GM23338 (cell line): ENCODE data around the gene AQP5. TPM values are rescaled to one million over a fixed set of nuclear protein-coding genes. Genes with fewer than 3 reads are reported as not detected.

ENCODE experiments used
- ATAC-seq: fragments of 200-7000 bp; cut with Tn5 transposase; 3 replicates; pipeline ENCODE4 v1.9.1; 2020
- DNase-seq: peaks from one replicate; pipeline ENCODE4 v3.0.0-alpha.2; 2015; ENCODE audit warnings: low spot score
- H2AFZ ChIP-seq: fragments of 200-600 bp; sonication (generic); 2 replicates; pipeline ENCODE4 v1.8.0; 2016; ENCODE audit warnings: antibody characterized with exemption, mild to moderate bottlenecking, moderate library complexity
- H3F3A ChIP-seq: fragments of 200-600 bp; sonication (generic); replicated peaks from 2 replicates; pipeline ENCODE4 v1.8.0; 2017; ENCODE audit warnings: antibody characterized with exemption, mixed run types, low read depth
- H3K27ac ChIP-seq: fragments of 200-600 bp; sonication (generic); 2 replicates; pipeline ENCODE4 v1.6.1; 2016; ENCODE audit warnings: low read depth
- H3K27me3 ChIP-seq: fragments of 200-600 bp; sonication (generic); 2 replicates; pipeline ENCODE4 v1.8.0; 2016; ENCODE audit warnings: mild to moderate bottlenecking, mixed run types, moderate library complexity; ENCODE audit not compliant: insufficient read depth
- H3K36me3 ChIP-seq: fragments of 200-600 bp; sonication (generic); 2 replicates; pipeline ENCODE4 v1.8.0; 2016; ENCODE audit warnings: mild to moderate bottlenecking; ENCODE audit not compliant: insufficient read depth
- H3K4me1 ChIP-seq: fragments of 200-600 bp; sonication (generic); 2 replicates; pipeline ENCODE4 v1.8.0; 2016; ENCODE audit warnings: mild to moderate bottlenecking, moderate library complexity; ENCODE audit not compliant: insufficient read depth
- H3K4me2 ChIP-seq: fragments of 200-600 bp; sonication (generic); 2 replicates; pipeline ENCODE4 v1.7.1; 2017; ENCODE audit warnings: mixed run types
- H3K4me3 ChIP-seq: fragments of 200-600 bp; sonication (generic); 2 replicates; pipeline ENCODE4 v1.6.1; 2016; ENCODE audit warnings: mixed run types
- H3K79me2 ChIP-seq: fragments of 200-600 bp; sonication (generic); replicated peaks from 2 replicates; pipeline ENCODE4 v1.8.0; 2017; ENCODE audit warnings: mild to moderate bottlenecking; ENCODE audit not compliant: insufficient read depth
- H3K9me2 ChIP-seq: fragments of 200-600 bp; sonication (generic); 2 replicates; pipeline ENCODE4 v1.8.0; 2017; ENCODE audit not compliant: insufficient read depth
- H4K20me1 ChIP-seq: fragments of 200-600 bp; sonication (generic); replicated peaks from 2 replicates; pipeline ENCODE4 v1.8.0; 2017; ENCODE audit warnings: mild to moderate bottlenecking; ENCODE audit not compliant: insufficient read depth
- H3K27ac Mint-ChIP-seq: 2 replicates; pipeline ENCODE4 v1.8.0; 2020; ENCODE audit warnings: inconsistent platforms, mild to moderate bottlenecking, moderate library complexity, mixed read lengths
- H3K27me3 Mint-ChIP-seq: 3 replicates; pipeline ENCODE4 v1.8.0; 2022; ENCODE audit warnings: low read depth, mild to moderate bottlenecking, moderate library complexity, mixed read lengths, inconsistent platforms; ENCODE audit not compliant: insufficient read depth, poor library complexity
- H3K36me3 Mint-ChIP-seq: 3 replicates; pipeline ENCODE4 v1.8.0; 2021; ENCODE audit warnings: low read depth, mild to moderate bottlenecking, inconsistent platforms, moderate library complexity, mixed read lengths
- H3K4me1 Mint-ChIP-seq: 3 replicates; pipeline ENCODE4 v1.8.0; 2020; ENCODE audit warnings: mild to moderate bottlenecking, inconsistent platforms, mixed read lengths
- H3K4me3 Mint-ChIP-seq: 3 replicates; pipeline ENCODE4 v1.8.0; 2021; ENCODE audit warnings: moderate library complexity, mild to moderate bottlenecking, inconsistent platforms, mixed read lengths
- H3K9me3 Mint-ChIP-seq: 3 replicates; pipeline ENCODE4 v1.8.0; 2020; ENCODE audit warnings: moderate library complexity, mild to moderate bottlenecking, inconsistent platforms, mixed read lengths
- CREB1 ChIP-seq: fragments of 250-450 bp; sonication (Bioruptor Pico); IDR thresholded peaks from 2 replicates; pipeline ENCODE4 v1.5.0; 2020; ENCODE audit warnings: low read depth, mild to moderate bottlenecking, moderate library complexity
- ETS1 ChIP-seq: IDR thresholded peaks from 2 replicates; pipeline ENCODE4 v1.6.1; 2016; ENCODE audit warnings: antibody characterized with exemption
- EZH2 ChIP-seq: fragments of 200-600 bp; sonication (generic); IDR thresholded peaks from one replicate; pipeline ENCODE4 v1.8.0; 2017; ENCODE audit warnings: antibody characterized with exemption, mild to moderate bottlenecking, low read depth; ENCODE audit not compliant: unreplicated experiment
- EZH2phosphoT487 ChIP-seq: fragments of 200-600 bp; sonication (generic); IDR thresholded peaks from one replicate; pipeline ENCODE4 v1.8.1; 2018; ENCODE audit warnings: antibody characterized with exemption; ENCODE audit not compliant: unreplicated experiment
- JUNB ChIP-seq: IDR thresholded peaks from one replicate; pipeline ENCODE4 v1.6.1; 2016; ENCODE audit warnings: antibody characterized with exemption; ENCODE audit not compliant: unreplicated experiment
- NANOG ChIP-seq: IDR thresholded peaks from 2 replicates; pipeline ENCODE4 v1.6.1; 2016; ENCODE audit warnings: antibody characterized with exemption, borderline replicate concordance
- REST ChIP-seq: IDR thresholded peaks from one replicate; pipeline ENCODE4 v1.6.1; 2018; ENCODE audit warnings: antibody characterized with exemption; ENCODE audit not compliant: unreplicated experiment
- ZNF114 ChIP-seq: fragments of 250-450 bp; sonication (Bioruptor Pico); IDR thresholded peaks from 2 replicates; pipeline ENCODE4 v1.5.0; 2020; ENCODE audit warnings: mild to moderate bottlenecking, moderate library complexity
- ZNF331 ChIP-seq: fragments of 250-450 bp; sonication (Bioruptor Pico); IDR thresholded peaks from 2 replicates; pipeline ENCODE4 v1.5.0; 2020; ENCODE audit warnings: low read depth, mild to moderate bottlenecking, moderate library complexity
- ZNF462 ChIP-seq: fragments of 250-450 bp; sonication (Bioruptor Pico); IDR thresholded peaks from 2 replicates; pipeline ENCODE4 v1.5.0; 2020; ENCODE audit warnings: mild to moderate bottlenecking, moderate library complexity
- polyA plus RNA-seq: library from polyadenylated mRNA; unstranded; fragments of >200 nt; fragmentation: Nextera tagmentation; extraction: Ambion mirVana; gene quantifications from 2 replicates; pipeline ENCODE4 v1.2.1, GENCODE V29; 2016
- total RNA-seq: library from RNA; depleted of rRNA; stranded (reverse); fragments of >200 nt; shearing (Covaris generic); gene quantifications from 2 replicates; pipeline ENCODE4 v1.2.3, GENCODE V29; 2014

The AQP5 gene
- total and polyA plus RNA-seq, 2 experiments from 2014 or later = 1.3 to 2.2 TPM

- TF ChIP-seq ZNF114 (CRISPR knock-in tag) = no peak
- TF ChIP-seq JUNB = no peak
- TF ChIP-seq CREB1 (CRISPR knock-in tag) = no peak
- TF ChIP-seq EZH2phosphoT487 = no peak
- no peak for TF ChIP-seq ZNF462 (CRISPR knock-in tag)
- no peak for TF ChIP-seq EZH2
- TF ChIP-seq NANOG = no peak
- TF ChIP-seq ETS1 = no peak
- TF ChIP-seq REST = no peak
- TF ChIP-seq ZNF331 (CRISPR knock-in tag) = no peak
- ATAC-seq (no peak), DNase-seq (no peak)
- H3K4me1 Mint-ChIP-seq = peaks cover 4% of the 10 kb centered on the region; the same call in 2 of the 3 replicates
- H3K4me3 ChIP-seq = no peak overlapping the region
- H3K36me3 ChIP-seq = no peaks in the 10 kb centered on the region
- H2AFZ ChIP-seq = no peak overlapping the region
- no peak overlapping the region for H3K4me3 Mint-ChIP-seq
- 0 out of 2 replicates have a peak, but pooled peaks cover 3% of the 10 kb centered on the region for H3K9me2 ChIP-seq
- no peaks in the 10 kb centered on the region for H3K79me2 ChIP-seq
- 0 out of 2 replicates have a peak, but pooled peaks cover 3% of the 10 kb centered on the region for H3K4me1 ChIP-seq
- H3K36me3 Mint-ChIP-seq = no peaks in the 10 kb centered on the region
- H3K27me3 Mint-ChIP-seq = no peaks in the 10 kb centered on the region
- no peaks in the 10 kb centered on the region for H3K27me3 ChIP-seq
- no peaks in the 10 kb centered on the region for H4K20me1 ChIP-seq
- H3K9me3 Mint-ChIP-seq = no peaks in the 10 kb centered on the region
- no peak overlapping the region for H3K4me2 ChIP-seq
- H3F3A ChIP-seq = no peaks in the 10 kb centered on the region
- no peak overlapping the region for H3K27ac ChIP-seq
- no peak overlapping the region for H3K27ac Mint-ChIP-seq
Measured at GRCh38 chr12:49934505-49934904, 27.2 kb upstream of the AQP5 start.
